ENCODE data around the gene SETDB1.

The SETDB1 gene

GRCh38 chr1:151009206-151009587 lies 83.0 kb downstream of the SETDB1 start:
- no peak for ATAC-seq (replicated peaks)
- Mint-ChIP-seq H3K27me3 (no peaks in the 10 kb centered on the region), H3K36me3 (peaks cover 3 to 6% of the 10 kb centered on the region in 2 donors), H3K4me1 (peaks cover 35 to 67% of the 10 kb centered on the region in 2 donors), H3K27ac (peak overlapping the region; percentile 98), H3K4me3 (peak overlapping the region; percentile 97), H3K9me3 (no peaks in the 10 kb centered on the region)
- DNase-seq: no peak

GRCh38 chr1:151009674-151010345 lies 83.6 kb downstream of the SETDB1 start:
- no peak overlapping the region for H3K27ac Mint-ChIP-seq
- peaks cover 3 to 6% of the 10 kb centered on the region in 2 donors for H3K36me3 Mint-ChIP-seq
- DNase-seq (no peak), ATAC-seq (replicated peaks) (no peak)
- no peaks in the 10 kb centered on the region for H3K9me3 Mint-ChIP-seq
- H3K4me3 Mint-ChIP-seq: peak overlapping the region; percentile 97
- peaks cover 35 to 66% of the 10 kb centered on the region in 2 donors for H3K4me1 Mint-ChIP-seq
- H3K27me3 Mint-ChIP-seq: no peaks in the 10 kb centered on the region

- DNase-seq (no peak), ATAC-seq (replicated peaks) (no peak)
- no peaks in the 10 kb centered on the region for H3K27me3 Mint-ChIP-seq
- peaks cover 3 to 6% of the 10 kb centered on the region in 2 donors for H3K36me3 Mint-ChIP-seq
- no peaks in the 10 kb centered on the region for H3K9me3 Mint-ChIP-seq
- peaks cover 35 to 61% of the 10 kb centered on the region in 2 donors for H3K4me1 Mint-ChIP-seq
- no peak overlapping the region for H3K27ac Mint-ChIP-seq
- no peak overlapping the region for H3K4me3 Mint-ChIP-seq
Measured at GRCh38 chr1:151010346-151010726, 84.2 kb downstream of the SETDB1 start.

GRCh38 chr1:151011154-151011850 lies 85.1 kb downstream of the SETDB1 start:
- no peak overlapping the region for H3K4me3 Mint-ChIP-seq

GRCh38 chr1:151012684-151013471 lies 86.7 kb downstream of the SETDB1 start:
- no peak for ATAC-seq (replicated peaks)

More at GRCh38 chr1:151011154-151011850, 85.1 kb downstream of the SETDB1 start:
- Mint-ChIP-seq H3K36me3 (peaks cover 3 to 6% of the 10 kb centered on the region in 2 donors), H3K27me3 (no peaks in the 10 kb centered on the region), H3K27ac (no peak overlapping the region), H3K9me3 (no peaks in the 10 kb centered on the region), H3K4me1 (peaks cover 25 to 51% of the 10 kb centered on the region in 2 donors)
- ATAC-seq (replicated peaks): no peak
- no peak for DNase-seq

GRCh38 chr1:151013518-151013917 lies 87.4 kb downstream of the SETDB1 start:
- no peak for DNase-seq
- H3K27ac Mint-ChIP-seq: no peak overlapping the region
- no peaks in the 10 kb centered on the region for H3K9me3 Mint-ChIP-seq
- no peak overlapping the region for H3K4me3 Mint-ChIP-seq
- peaks cover 4 to 7% of the 10 kb centered on the region in 2 donors for H3K36me3 Mint-ChIP-seq
- ATAC-seq (replicated peaks): no peak
- H3K27me3 Mint-ChIP-seq: no peaks in the 10 kb centered on the region
- H3K4me1 Mint-ChIP-seq: peaks cover 9 to 29% of the 10 kb centered on the region in 2 donors

More at GRCh38 chr1:151012684-151013471, 86.7 kb downstream of the SETDB1 start:
- Mint-ChIP-seq H3K27ac (no peak overlapping the region), H3K27me3 (no peaks in the 10 kb centered on the region), H3K4me3 (no peak overlapping the region), H3K36me3 (peaks cover 3 to 6% of the 10 kb centered on the region in 2 donors), H3K9me3 (no peaks in the 10 kb centered on the region), H3K4me1 (peaks cover 13 to 36% of the 10 kb centered on the region in 2 donors)
- no peak for DNase-seq
